MM.1S (cell line): ENCODE data around the gene PPP2R2D.

Experiments used
- DNase-seq: peaks from one replicate; pipeline ENCODE4 v3.0.0-alpha.2; 2015
- H2AFZ ChIP-seq: fragments of 300-600 bp; sonication (generic); 2 replicates; pipeline ENCODE4 v1.6.0; 2016; ENCODE audit warnings: antibody characterized with exemption, low read length
- H3F3A ChIP-seq: fragments of 300-600 bp; sonication (generic); 2 replicates; pipeline ENCODE4 v1.6.1; 2016; ENCODE audit warnings: mild to moderate bottlenecking, antibody characterized with exemption, low read length, moderate library complexity, mixed read lengths; ENCODE audit not compliant: insufficient read depth
- H3K27ac ChIP-seq: fragments of 300-600 bp; sonication (generic); 2 replicates; pipeline ENCODE4 v1.5.1; 2016; ENCODE audit warnings: mild to moderate bottlenecking, low read length
- H3K27me3 ChIP-seq: fragments of 300-600 bp; sonication (generic); replicated peaks from 2 replicates; pipeline ENCODE4 v1.6.0; 2016; ENCODE audit warnings: low read length; ENCODE audit not compliant: insufficient read depth
- H3K36me3 ChIP-seq: fragments of 300-600 bp; sonication (generic); replicated peaks from 2 replicates; pipeline ENCODE4 v1.6.1; 2016; ENCODE audit warnings: mild to moderate bottlenecking, low read length, mixed read lengths; ENCODE audit not compliant: insufficient read depth
- H3K4me1 ChIP-seq: fragments of 300-600 bp; sonication (generic); 2 replicates; pipeline ENCODE4 v1.6.1; 2016; ENCODE audit warnings: low read length, mixed read lengths
- H3K4me2 ChIP-seq: fragments of 300-600 bp; sonication (generic); 2 replicates; pipeline ENCODE4 v1.6.0; 2016; ENCODE audit warnings: low read depth, low read length
- H3K4me3 ChIP-seq: fragments of 300-600 bp; sonication (generic); 2 replicates; pipeline ENCODE4 v1.5.1; 2016; ENCODE audit warnings: low read length, mixed read lengths
- H3K79me2 ChIP-seq: fragments of 300-600 bp; sonication (generic); 2 replicates; pipeline ENCODE4 v1.6.1; 2016; ENCODE audit warnings: mixed run types, low read length, mixed read lengths
- H3K9ac ChIP-seq: fragments of 300-600 bp; sonication (generic); 2 replicates; pipeline ENCODE4 v1.6.1; 2016; ENCODE audit warnings: low read length, mixed read lengths
- H3K9me2 ChIP-seq: fragments of 300-600 bp; sonication (generic); replicated peaks from 2 replicates; pipeline ENCODE4 v1.6.1; 2016; ENCODE audit warnings: mild to moderate bottlenecking, low read length, mixed read lengths; ENCODE audit not compliant: insufficient read depth
- H3K9me3 ChIP-seq: fragments of 300-600 bp; sonication (generic); replicated peaks from 2 replicates; pipeline ENCODE4 v1.6.1; 2016; ENCODE audit warnings: mild to moderate bottlenecking, low read length, mixed read lengths; ENCODE audit not compliant: insufficient read depth
- H4K20me1 ChIP-seq: fragments of 300-600 bp; sonication (generic); 2 replicates; pipeline ENCODE4 v1.6.1; 2016; ENCODE audit warnings: mild to moderate bottlenecking, low read length, moderate library complexity, mixed read lengths; ENCODE audit not compliant: insufficient read depth
- EZH2 ChIP-seq: fragments of 300-600 bp; sonication (generic); optimal IDR thresholded peaks from 2 replicates; pipeline ENCODE3; 2017; ENCODE audit warnings: low read depth, mild to moderate bottlenecking, antibody characterized with exemption, low read length, mixed read lengths
- EZH2phosphoT487 ChIP-seq: fragments of 300-600 bp; sonication (generic); IDR thresholded peaks from 2 replicates; pipeline ENCODE4 v1.6.1; 2018; ENCODE audit warnings: antibody characterized with exemption, low read length
- TF ChIP-seq, protein P1 (sequence below): fragments of 300-600 bp; sonication (generic); IDR thresholded peaks from 2 replicates; pipeline ENCODE4 v1.5.1; 2016; ENCODE audit warnings: antibody characterized with exemption, low read length, mixed read lengths

PPP2R2D gene

GRCh38 chr10:131963811-131964210 lies 63.0 kb downstream of the PPP2R2D start:
- no peak overlapping the region for H3K27ac ChIP-seq
- H3K4me2 ChIP-seq = no peak overlapping the region
- no peaks in the 10 kb centered on the region for H3K9me3 ChIP-seq

DNA sequence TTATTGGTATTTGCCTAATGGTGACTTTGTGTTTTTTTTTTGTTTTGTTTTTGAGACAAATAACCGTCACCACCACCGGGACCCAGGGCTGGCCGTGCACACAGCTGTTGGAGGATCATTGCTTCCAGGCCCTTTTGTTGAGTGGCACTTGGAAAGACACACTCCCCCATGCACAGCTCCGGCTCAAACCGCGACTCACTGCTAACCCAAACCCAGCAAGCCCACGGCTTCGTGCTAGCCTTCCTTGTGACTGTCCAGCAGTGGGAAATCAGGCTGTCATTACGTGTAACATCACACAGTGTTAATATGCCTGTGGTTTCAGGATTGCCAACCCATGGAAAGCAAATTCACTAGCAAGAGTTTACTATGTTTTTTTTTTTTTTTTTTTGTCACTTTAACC lies 63.5 kb downstream of the PPP2R2D start:
- H3K4me1 ChIP-seq = no peaks in the 10 kb centered on the region
- no peaks in the 10 kb centered on the region for H4K20me1 ChIP-seq

More at GRCh38 chr10:131963811-131964210, 63.0 kb downstream of the PPP2R2D start:
- Histone ChIP-seq H3K27me3 (no peaks in the 10 kb centered on the region), H4K20me1 (no peaks in the 10 kb centered on the region), H3F3A (no peaks in the 10 kb centered on the region), H2AFZ (no peak overlapping the region), H3K36me3 (no peaks in the 10 kb centered on the region), H3K9ac (no peak overlapping the region), H3K4me1 (no peaks in the 10 kb centered on the region), H3K9me2 (no peaks in the 10 kb centered on the region), H3K4me3 (no peak overlapping the region), H3K79me2 (no peaks in the 10 kb centered on the region)
- no peak for DNase-seq
- TF ChIP-seq, protein P1, sequence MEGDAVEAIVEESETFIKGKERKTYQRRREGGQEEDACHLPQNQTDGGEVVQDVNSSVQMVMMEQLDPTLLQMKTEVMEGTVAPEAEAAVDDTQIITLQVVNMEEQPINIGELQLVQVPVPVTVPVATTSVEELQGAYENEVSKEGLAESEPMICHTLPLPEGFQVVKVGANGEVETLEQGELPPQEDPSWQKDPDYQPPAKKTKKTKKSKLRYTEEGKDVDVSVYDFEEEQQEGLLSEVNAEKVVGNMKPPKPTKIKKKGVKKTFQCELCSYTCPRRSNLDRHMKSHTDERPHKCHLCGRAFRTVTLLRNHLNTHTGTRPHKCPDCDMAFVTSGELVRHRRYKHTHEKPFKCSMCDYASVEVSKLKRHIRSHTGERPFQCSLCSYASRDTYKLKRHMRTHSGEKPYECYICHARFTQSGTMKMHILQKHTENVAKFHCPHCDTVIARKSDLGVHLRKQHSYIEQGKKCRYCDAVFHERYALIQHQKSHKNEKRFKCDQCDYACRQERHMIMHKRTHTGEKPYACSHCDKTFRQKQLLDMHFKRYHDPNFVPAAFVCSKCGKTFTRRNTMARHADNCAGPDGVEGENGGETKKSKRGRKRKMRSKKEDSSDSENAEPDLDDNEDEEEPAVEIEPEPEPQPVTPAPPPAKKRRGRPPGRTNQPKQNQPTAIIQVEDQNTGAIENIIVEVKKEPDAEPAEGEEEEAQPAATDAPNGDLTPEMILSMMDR = no peak
- TF ChIP-seq EZH2phosphoT487 (no peak), EZH2 (no peak)

GRCh38 chr10:131968949-131969348 lies 68.1 kb downstream of the PPP2R2D start:
- DNase-seq = no peak
- Histone ChIP-seq H3K27ac (no peak overlapping the region), H3K9me2 (no peaks in the 10 kb centered on the region), H3K9ac (no peak overlapping the region), H2AFZ (no peak overlapping the region), H3K27me3 (no peaks in the 10 kb centered on the region), H3K4me3 (no peak overlapping the region), H4K20me1 (no peaks in the 10 kb centered on the region), H3K4me2 (no peak overlapping the region), H3K79me2 (no peaks in the 10 kb centered on the region), H3K36me3 (no peaks in the 10 kb centered on the region), H3K4me1 (no peaks in the 10 kb centered on the region), H3F3A (no peaks in the 10 kb centered on the region), H3K9me3 (no peaks in the 10 kb centered on the region)
- TF ChIP-seq, protein P1 = no peak
- no peak for TF ChIP-seq EZH2phosphoT487
- no peak for TF ChIP-seq EZH2

More for the DNA sequence above, 63.5 kb downstream of the PPP2R2D start:
- no peaks in the 10 kb centered on the region for H3K36me3 ChIP-seq
- H3K4me2 ChIP-seq = no peak overlapping the region
- TF ChIP-seq EZH2 = no peak
- no peak for TF ChIP-seq EZH2phosphoT487
- TF ChIP-seq, protein P1 = no peak
- H2AFZ ChIP-seq = no peak overlapping the region
- H3K9me2 ChIP-seq = no peaks in the 10 kb centered on the region
- H3K27ac ChIP-seq = no peak overlapping the region
- H3K9me3 ChIP-seq = no peaks in the 10 kb centered on the region
- H3K4me3 ChIP-seq = no peak overlapping the region
- H3K79me2 ChIP-seq = no peaks in the 10 kb centered on the region
- no peak for DNase-seq
- no peaks in the 10 kb centered on the region for H3F3A ChIP-seq
- H3K9ac ChIP-seq = no peak overlapping the region
- no peaks in the 10 kb centered on the region for H3K27me3 ChIP-seq
